Activated CD4-positive, alpha-beta T cell treated with anti-CD3 and anti-CD28 coated beads, Interleukin-2, Interleukin-6, amounts not matched to agents 100 ng/mL and 50 ng/mL, durations not matched to agents 16 hours and 8 hours (primary cell): ENCODE data around the gene XKRX.

ENCODE experiments used
- DNase-seq: peaks from one replicate; pipeline ENCODE4 v3.0.0-alpha.2; 2020

XKRX gene

GRCh38 chrX:100928660-100929613 lies at the start of gene XKRX:
Gene XKRX (minus strand): TSS chrX:100928917. CDS start chrX:100928304, 613 bp downstream.
- DNase-seq: peak; percentile 41

- DNase-seq: no peak
Measured at GRCh38 chrX:100976211-100976610, 47.5 kb upstream of the XKRX start.

DNA sequence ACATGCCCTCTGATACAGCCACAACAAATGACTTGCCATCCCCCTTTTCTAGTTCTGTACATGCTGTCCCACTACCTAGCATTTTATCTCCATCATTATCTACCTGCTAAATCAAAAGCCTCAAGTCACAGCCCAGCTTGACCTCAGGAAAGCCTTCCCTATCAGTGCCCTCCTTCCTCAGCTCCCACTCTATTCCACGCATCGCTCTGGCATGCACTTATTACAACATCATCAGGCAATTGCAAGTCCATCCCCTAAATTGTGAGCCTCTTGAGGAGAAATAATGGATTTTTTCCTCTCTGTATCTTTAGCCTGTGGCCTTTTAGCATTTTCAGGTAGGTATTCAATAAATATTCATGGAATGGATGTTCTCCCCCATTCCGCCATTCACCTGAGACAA lies 46.5 kb upstream of the XKRX start:
- no peak for DNase-seq

- DNase-seq: no peak
Measured at GRCh38 chrX:100973411-100973810, 44.7 kb upstream of the XKRX start.

- no peak for DNase-seq
Measured at GRCh38 chrX:100969936-100970335, 41.2 kb upstream of the XKRX start.

GRCh38 chrX:100969408-100969807 lies 40.7 kb upstream of the XKRX start, which contains the start of gene ARL13A:
Gene ARL13A (plus strand): TSS chrX:100969708. CDS start chrX:100973690, 3,982 bp downstream.
- no peak for DNase-seq

- no peak for DNase-seq
Measured at GRCh38 chrX:100964362-100964761, 35.6 kb upstream of the XKRX start.

GRCh38 chrX:100962811-100963210 lies 34.1 kb upstream of the XKRX start:
- no peak for DNase-seq

GRCh38 chrX:100948557-100948956 lies 19.8 kb upstream of the XKRX start:
- no peak for DNase-seq

DNA sequence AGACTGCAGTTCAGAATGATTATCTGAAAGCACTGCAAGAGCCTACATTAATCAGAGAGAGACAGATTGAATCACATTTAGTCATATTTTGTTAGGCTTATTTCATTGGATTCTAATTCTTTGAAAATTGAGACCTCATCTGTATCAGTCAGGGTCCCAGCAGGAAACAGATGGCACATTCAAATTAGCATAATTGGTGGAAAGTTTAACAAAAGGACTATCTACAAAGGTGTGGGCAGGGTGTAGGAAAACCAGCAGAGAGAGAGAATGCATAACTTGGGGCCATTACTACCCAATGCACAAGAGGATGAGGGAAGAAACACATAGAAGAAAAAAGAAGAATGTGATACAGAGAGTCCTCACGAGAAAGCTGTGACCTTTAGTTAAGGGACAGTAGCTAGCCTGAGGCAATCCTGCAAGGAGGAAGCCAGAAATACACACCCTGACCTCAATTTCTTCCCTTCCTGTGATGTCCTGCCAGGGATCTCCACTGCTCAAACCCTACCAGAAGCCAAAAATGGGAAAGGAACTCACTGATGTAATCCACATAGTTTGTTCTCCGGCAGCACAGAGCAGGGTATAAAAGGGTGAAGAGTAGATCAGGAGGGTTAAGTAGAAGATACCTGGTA lies 17.7 kb upstream of the XKRX start:
- no peak for DNase-seq

DNA sequence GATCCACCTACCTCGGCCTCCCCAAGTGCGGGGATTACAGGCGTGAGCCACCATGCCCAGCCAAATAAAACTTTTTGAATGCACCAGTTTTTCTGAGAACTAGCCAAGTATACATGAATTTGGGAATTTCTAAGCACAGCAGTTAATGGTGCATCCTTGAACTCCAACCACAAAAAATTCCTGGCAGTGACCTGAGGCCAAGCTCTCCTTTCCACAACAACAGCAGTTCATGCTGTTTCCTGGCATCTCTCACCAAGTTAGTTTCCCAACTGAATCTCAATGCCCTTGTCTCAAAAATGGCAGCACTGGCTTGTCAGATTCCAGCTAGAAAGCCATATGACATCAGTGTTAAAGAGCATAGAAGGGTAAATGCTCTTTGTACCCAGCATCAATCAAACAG lies 15.9 kb upstream of the XKRX start:
- no peak for DNase-seq

- no peak for DNase-seq
Measured at GRCh38 chrX:100939333-100939732, 10.6 kb upstream of the XKRX start.

DNA sequence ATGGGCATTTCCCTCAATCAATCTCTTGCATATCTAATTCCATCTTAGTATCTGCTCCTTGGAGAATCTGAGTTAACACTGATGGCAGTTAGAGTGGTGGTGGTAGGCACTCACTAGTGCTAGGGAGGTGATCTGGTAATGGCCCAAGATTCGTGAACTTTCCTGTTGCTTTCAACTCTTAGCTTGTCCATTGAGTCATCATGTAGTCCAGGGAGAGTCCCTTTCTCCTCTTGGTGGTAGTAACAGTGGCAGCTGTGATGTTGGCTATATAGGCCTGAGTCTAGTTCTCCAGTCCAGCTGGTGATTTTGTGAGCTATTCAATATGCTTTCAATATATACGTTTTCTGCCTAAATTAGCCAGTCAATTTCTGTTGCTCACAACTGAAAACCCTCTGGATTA lies 7.0 kb upstream of the XKRX start:
- no peak for DNase-seq

DNA sequence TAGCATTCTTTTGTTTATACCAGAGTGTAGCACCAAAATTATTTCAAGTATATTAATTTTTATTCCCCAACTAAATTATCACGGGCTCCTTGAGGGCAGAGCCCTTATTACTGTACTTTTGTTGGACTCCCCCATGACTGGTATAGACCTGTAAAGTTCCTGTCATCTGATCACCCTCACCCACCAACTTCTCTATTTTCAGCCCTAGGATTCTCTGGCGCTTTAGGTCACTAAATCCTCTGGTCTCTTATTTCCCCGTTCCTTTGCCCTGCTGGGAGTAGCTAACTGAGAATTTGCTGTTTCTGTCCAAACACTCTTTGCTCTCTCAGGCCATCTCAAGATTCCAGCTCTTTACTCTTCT lies 3.2 kb upstream of the XKRX start:
- DNase-seq: no peak

- DNase-seq: peak; percentile 62
Measured at GRCh38 chrX:100931218-100931924, 2.7 kb upstream of the XKRX start.

DNA sequence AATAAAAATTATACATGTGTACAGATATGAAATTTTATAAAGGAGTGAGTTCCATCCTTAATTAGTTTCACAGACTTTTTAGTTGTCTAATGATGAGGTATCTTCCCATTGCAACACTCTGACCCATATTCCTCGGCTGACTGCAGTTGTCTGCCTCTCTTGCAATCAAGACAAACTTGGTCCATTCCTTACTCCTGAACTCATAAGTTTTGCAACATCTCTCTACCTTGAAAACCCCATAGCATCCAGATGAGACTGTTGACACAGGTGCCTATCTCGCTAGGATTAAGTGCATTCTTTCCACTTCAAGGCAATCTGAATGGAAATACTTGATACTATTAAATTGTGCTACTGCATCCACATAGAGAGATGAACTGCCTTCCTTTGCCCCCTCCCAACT lies 2.3 kb downstream of the XKRX start:
- no peak for DNase-seq

DNA sequence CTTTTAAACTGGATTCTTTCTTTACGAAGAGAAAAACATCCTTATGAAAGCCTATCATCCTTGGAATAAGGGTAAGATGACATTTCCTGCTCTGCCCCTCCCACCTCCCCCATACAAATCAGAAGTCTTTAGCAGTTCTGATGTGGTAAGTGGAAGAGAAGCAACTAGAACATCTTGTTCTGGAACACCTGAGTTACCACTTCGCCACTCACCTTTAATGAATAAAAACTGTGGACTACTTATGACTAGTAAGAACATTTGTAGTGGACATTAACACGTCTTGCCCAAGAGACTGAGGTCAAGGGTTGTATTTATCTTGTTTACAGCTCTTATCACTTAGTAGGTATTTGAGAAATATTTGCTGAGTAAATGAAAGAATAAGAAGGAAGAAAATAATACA lies 4.3 kb downstream of the XKRX start:
- no peak for DNase-seq

- no peak for DNase-seq
Measured at GRCh38 chrX:100915562-100915961, 13.2 kb downstream of the XKRX start.

- DNase-seq: no peak
Measured at GRCh38 chrX:100913111-100913510, 15.6 kb downstream of the XKRX start.

DNA sequence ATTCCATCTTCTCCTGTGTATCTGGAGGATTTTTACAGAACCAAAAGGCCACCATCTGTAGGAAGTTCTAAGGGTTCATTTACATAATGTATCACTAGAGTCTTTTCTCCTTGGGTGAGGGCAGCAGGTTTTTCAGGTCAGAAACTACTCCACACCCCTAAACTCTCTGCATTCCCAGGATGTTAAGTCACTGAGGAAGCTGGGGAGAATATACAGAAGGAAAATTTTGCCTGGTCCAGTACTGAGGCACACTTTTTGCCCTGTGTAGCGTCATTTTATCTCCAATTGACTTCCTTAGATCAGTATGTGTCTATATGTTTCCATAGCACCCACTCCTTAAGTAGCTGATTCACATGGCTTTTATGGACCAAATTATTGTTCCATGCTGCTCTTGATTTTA lies 17.0 kb downstream of the XKRX start:
- no peak for DNase-seq

- DNase-seq: no peak
Measured at GRCh38 chrX:100905620-100906019, 23.1 kb downstream of the XKRX start.

GRCh38 chrX:100904433-100904832 lies 24.3 kb downstream of the XKRX start:
- DNase-seq: no peak

DNA sequence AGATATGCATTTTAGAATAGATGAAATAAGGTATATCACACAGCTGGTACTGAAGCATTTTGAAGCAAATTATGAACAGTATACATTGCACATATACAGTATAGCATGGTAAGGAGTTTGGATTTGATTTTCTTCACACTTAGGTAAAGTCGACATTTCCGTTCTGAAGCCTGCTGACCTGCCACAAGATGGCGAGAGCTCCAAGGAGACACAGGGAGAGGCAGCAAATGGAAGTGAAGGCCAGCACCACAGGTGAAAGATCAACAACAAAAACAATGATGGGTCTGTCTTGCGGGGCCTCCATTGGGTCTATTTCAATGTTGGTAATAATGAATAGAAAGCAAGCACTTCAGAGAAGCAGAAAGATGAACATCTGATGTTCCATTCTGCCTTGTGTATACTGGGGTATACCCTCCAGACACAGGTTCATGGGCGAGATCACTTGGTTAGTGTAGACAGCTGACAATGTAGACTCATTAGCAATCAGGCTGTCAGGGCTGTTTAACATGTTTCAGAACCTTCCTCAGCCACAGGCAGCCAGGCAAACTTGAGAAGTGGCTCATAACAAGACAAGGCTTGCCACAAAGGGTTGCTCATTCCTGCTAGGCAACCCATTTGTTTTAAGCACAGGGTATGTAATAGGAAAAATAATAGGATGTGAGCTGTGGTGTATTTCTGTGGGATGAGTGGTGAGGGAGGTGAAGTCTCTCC lies 33.2 kb downstream of the XKRX start:
- DNase-seq: peak; percentile 44
